Lower leg skin (tissue), 3 donors: Measurements from ENCODE around the gene DISC1.

Source experiments
- POLR2A ChIP-seq, 2 donors: fragments of 450-650 bp; IDR thresholded peaks; one replicate each; pipeline ENCODE4 v1.6.1; 2016 to 2017; ENCODE audit warnings: antibody characterized with exemption in 2 of 2, mild to moderate bottlenecking in 1 of 2, moderate library complexity in 1 of 2
- TF ChIP-seq, protein P1 (sequence below), 3 donors: fragments of 450-650 bp; IDR thresholded peaks; one replicate each; pipeline ENCODE4 v1.5.1; 2016; ENCODE audit warnings: antibody characterized with exemption in 3 of 3, mild to moderate bottlenecking in 3 of 3, moderate library complexity in 2 of 3

DNA sequence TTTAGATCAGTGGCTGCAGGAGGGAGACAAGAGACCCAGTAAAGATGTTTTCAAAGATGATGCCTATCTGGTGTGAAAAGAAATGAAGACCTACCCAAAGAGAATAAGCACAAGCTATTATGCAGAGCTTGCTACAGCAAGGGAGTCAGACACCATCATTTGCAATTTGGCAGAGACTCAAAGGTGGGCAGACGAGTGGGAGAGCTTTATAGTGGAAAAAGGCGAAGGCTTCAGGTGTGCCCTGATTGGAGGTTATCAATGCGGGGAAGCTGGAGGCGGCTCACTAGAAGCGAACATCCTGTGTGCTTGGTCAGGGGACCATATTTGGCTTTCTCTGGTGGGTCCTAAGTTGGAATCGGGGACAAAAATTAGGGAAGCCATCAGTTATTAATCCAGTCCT, 183.8 kb downstream of the DISC1 start:
- TF ChIP-seq, protein P1, sequence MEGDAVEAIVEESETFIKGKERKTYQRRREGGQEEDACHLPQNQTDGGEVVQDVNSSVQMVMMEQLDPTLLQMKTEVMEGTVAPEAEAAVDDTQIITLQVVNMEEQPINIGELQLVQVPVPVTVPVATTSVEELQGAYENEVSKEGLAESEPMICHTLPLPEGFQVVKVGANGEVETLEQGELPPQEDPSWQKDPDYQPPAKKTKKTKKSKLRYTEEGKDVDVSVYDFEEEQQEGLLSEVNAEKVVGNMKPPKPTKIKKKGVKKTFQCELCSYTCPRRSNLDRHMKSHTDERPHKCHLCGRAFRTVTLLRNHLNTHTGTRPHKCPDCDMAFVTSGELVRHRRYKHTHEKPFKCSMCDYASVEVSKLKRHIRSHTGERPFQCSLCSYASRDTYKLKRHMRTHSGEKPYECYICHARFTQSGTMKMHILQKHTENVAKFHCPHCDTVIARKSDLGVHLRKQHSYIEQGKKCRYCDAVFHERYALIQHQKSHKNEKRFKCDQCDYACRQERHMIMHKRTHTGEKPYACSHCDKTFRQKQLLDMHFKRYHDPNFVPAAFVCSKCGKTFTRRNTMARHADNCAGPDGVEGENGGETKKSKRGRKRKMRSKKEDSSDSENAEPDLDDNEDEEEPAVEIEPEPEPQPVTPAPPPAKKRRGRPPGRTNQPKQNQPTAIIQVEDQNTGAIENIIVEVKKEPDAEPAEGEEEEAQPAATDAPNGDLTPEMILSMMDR (IDR thresholded peaks at IDR 0.05) = no peak
- no peak for TF ChIP-seq POLR2A (IDR thresholded peaks at IDR 0.05)
